GM13977 (cell line): ENCODE data around the gene PNPLA1.

Source experiments
- DNase-seq: peaks from one replicate; pipeline ENCODE4 v3.0.0; 2012; ENCODE audit warnings: low spot score
- in situ Hi-C: fragments of 300-500 bp; cut with MboI; formaldehyde crosslinking; loops from one replicate; pipeline ENCODE4 v1.12.0; 2022; ENCODE audit warnings: low sequenced_read_pairs, low pct_unique_long_range_greater_than_20kb, mixed read lengths, inconsistent platforms; ENCODE audit not compliant: unreplicated experiment
- TF ChIP-seq, protein P1 (sequence below): IDR thresholded peaks from 2 replicates; pipeline ENCODE4 v1.5.1; 2012; ENCODE audit warnings: mild to moderate bottlenecking, control low read depth; ENCODE audit not compliant: insufficient read depth; ENCODE audit errors: extremely low read depth, missing control alignments

The PNPLA1 gene

GRCh38 chr6:36340306-36340617 lies 70.4 kb downstream of the PNPLA1 start:
- in situ Hi-C loops = loop anchor here (10.0 kb wide), 1 partner anchor 215 kb away; no protein-coding TSS in a partner anchor
- DNase-seq = no peak
- TF ChIP-seq, protein P1, sequence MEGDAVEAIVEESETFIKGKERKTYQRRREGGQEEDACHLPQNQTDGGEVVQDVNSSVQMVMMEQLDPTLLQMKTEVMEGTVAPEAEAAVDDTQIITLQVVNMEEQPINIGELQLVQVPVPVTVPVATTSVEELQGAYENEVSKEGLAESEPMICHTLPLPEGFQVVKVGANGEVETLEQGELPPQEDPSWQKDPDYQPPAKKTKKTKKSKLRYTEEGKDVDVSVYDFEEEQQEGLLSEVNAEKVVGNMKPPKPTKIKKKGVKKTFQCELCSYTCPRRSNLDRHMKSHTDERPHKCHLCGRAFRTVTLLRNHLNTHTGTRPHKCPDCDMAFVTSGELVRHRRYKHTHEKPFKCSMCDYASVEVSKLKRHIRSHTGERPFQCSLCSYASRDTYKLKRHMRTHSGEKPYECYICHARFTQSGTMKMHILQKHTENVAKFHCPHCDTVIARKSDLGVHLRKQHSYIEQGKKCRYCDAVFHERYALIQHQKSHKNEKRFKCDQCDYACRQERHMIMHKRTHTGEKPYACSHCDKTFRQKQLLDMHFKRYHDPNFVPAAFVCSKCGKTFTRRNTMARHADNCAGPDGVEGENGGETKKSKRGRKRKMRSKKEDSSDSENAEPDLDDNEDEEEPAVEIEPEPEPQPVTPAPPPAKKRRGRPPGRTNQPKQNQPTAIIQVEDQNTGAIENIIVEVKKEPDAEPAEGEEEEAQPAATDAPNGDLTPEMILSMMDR = no peak

GRCh38 chr6:36340618-36341454 lies 71.0 kb downstream of the PNPLA1 start:
- in situ Hi-C loops = loop anchor here (10.0 kb wide), 1 partner anchor 216 kb away; no protein-coding TSS in a partner anchor
- peak; percentile 78 for DNase-seq
- TF ChIP-seq, protein P1 = peak; percentile 94

DNA sequence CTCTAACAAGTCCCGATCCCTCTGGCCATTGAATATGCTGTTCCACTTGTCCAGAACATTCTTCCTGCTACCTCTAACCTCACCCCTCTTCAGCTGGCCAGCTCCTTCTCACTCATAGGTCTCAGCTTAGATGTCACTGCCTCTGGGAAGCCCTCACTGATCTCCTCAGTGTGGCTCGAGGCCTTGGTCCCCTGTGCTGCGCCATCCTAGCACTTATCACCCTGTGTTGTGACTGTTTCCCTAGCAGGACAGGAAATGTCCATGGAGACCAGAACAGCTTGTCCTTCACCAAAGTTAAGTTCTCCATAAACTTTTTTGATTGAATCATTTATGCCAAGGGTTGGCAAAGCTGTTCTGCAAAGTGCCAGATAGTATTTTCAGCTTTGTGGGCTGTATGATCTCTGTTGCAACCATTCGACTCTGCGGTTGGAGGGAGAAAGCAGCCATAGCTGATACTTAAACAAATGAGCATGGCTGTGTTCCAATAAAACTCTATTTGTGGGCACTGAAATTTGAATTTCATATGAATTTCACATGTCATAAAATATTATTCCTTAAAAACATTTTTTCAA lies 73.3 kb downstream of the PNPLA1 start:
- in situ Hi-C loops = loop anchor here (10.0 kb wide), 1 partner anchor 218 kb away; no protein-coding TSS in a partner anchor
- no peak for DNase-seq
- TF ChIP-seq, protein P1 = no peak

GRCh38 chr6:36345681-36346466 lies 76.0 kb downstream of the PNPLA1 start:
- in situ Hi-C loops = loop anchor here (10.0 kb wide), 1 partner anchor 221 kb away; no protein-coding TSS in a partner anchor
- DNase-seq = no peak

DNA sequence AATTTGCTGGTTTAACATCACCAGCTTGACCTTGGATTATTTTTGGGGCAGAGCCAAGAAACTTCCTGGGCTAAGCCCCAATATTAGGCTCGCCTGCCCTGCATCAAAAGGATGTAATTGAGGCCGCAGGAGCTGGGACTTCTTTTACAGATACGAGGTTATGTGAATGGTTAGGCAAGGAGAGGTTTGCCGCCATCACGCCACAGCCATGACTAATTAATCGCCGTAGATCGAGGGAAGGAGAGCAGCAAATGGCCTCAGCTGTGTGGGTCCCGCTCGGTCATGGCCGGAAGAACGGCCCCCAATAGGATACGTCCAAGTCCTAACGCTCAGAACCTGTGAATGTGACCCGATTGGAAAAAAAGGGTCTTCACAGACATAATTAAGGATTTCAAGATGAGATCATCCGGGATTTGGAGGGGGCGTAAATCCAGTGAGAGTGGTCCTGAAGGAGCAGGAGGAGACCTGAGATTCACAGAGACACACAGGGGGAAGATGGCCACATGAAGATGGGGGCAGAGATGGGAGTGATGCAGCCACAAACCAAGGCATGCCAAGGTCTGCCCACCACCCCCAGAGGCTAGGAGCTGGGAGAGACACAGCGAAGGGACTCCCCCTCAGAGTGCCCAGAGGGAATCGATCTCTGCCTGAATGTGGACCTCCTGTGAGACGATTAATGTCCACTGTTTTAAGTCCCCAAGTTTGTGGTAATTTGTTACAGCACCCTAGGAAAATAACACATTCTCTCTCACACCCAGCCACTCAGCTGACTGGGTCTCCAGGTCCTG lies 76.8 kb downstream of the PNPLA1 start:
- in situ Hi-C loops = loop anchor here (10.0 kb wide), 1 partner anchor 222 kb away; no protein-coding TSS in a partner anchor
- TF ChIP-seq, protein P1 = no peak
- DNase-seq = no peak

More at GRCh38 chr6:36345681-36346466, 76.0 kb downstream of the PNPLA1 start:
- TF ChIP-seq, protein P1 = no peak
